Measurements from ENCODE around the gene PBX4.
A peak's percentile ranks its signal among the peaks of the same experiment; 100 is the strongest.

PBX4 gene

DNA sequence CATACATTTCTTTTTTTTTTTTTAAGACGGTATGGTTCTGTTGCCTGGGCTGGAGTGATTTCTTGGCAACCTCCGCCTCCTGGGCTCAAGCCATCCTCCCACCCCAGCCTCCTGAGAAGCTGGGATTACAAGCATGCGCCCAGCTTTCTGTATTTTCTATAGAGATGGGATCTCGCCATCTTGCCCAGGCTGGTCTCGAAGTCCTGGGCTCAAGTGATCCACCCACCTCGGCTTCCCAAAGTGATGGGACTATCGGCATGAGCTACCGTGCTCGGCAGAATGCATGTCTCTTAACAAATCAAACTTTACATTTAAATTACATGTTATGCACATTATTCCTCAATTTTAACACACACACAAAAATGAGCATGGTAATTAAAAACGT lies 101.3 kb downstream of the PBX4 start:
- no peak for DNase-seq

DNA sequence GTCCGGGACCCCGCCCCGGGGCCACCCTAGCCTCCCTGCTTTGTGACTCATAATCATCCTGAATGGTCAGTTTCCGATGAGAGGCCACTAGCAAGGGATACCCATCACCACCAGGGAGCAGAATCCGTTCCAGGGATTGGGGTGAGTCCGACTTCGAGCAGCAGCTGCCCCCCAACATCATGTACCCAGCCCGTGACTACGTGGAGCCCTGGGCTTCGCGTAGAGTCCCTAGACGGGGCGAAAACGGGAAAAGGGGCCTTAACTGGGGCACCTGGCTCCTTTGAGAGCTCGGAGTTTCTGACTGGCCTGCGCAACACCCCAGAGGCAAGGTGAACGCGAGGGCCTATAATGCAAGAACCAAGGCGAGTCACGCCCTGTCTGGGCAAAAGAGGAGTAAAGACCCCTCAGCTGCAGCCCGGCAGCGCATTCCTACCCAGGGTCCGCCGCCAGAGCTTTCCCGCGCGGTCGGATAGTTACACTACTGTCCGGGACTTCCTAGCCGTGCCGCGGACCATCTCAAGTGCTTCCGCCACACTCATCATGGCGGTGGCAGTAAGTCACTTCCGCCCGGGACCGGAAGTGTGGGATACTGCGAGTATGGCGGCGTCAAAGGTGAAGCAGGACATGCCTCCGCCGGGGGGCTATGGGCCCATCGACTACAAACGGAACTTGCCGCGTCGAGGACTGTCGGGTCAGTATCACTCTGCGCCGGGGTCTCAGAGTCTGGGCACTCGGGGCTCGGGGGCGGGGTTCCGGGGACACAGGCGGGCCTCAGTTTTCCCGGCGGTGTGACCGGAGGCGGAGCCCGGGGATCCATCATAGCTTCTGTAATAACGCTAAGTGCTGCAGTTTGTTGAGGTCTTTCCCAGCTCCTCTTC lies 102.6 kb downstream of the PBX4 start, which contains the start of gene NDUFA13:
TSS of gene NDUFA13 (plus strand) at position 584 of the 878 bp plus-strand sequence. CDS start at position 598, 14 bp downstream.
- peak; percentile 83 for DNase-seq

DNA sequence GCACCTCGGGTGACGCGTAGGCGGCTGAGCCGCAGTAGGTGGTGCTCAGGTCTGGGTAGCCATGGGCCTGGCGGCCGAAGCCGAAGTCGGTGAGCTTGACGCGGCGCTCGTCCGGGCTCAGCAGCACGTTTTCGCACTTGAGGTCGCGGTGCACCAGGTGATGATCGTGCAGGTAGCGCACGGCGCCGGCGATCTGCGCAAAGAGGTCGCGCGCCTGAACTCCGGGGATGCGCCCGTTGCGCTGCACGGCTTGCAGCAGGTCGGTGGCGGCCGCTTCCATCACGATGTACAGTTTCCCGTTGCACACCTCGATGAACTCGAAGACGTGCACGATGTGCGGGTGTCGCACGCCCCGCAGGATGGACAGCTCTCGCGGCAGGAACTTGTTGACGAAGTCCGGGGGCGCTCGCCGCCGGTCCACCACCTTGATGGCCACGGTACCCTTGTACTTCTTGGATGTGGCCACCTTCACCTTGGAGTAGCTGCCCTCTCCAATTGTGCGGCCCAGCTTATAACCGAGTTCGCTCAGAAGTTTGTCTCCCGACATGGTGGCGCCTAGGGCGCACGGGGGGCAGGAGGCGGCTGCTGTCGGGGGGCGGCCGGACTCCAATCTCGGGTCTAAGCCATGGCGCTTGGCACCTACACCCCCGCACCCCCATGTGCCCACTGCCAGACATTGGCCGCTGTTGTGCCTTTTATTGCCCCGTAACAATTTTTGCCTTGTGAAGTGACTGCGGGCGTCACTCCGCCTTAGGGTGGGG lies 103.4 kb downstream of the PBX4 start, which contains the start of gene TSSK6:
TSS of gene TSSK6 (minus strand) at position 668 of the 761 bp plus-strand sequence. CDS start at position 547, 121 bp downstream.
- no peak for DNase-seq

DNA sequence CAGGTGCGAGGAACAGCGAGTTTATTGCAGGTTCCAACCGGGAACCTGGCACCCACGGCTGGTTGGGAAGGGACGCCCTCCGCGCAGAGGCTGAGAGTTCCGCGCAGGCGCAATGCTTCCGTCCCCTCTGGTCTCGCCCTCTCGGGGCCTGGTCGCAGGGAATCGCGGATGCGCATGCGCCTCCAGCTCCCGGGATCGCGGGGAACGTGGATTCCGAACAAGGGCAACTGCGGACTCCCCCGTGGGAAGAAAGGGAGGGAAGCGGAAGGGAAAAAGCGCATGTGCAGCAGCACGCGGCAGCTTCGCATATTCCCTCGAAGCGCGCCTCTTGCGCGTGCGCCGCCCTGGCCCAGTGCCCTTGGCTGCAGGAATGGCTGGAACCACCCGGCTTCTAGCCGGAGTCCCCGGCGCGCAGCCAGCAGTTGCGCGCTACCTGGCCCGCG lies 104.3 kb downstream of the PBX4 start:
- no peak for DNase-seq

DNA sequence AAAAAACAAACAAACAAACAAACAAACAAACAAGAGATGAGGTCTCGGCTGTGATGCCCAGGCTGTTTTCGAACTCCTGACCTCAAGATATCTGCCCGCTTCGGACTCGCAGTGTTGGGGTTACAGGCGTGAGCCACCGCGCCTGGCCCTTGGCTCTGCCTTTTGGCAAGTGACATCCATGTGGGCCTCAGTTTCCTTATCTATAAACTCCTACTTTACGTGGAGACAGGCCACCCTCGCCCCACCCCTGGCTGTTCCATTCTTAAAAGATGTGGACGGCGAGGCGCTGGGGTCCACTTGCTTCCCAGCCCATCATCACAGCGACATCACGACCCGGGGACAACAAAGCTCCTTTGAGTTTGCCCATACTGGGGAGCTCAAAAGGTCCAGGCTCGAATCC lies 104.8 kb downstream of the PBX4 start:
- no peak for DNase-seq
